Ovary (tissue), 3 donors: Measurements from ENCODE around the gene SELENOV.

Source experiments
- POLR2A ChIP-seq: fragments of 450-650 bp; IDR thresholded peaks from one replicate; pipeline ENCODE4 v1.6.1; 2017; ENCODE audit warnings: antibody characterized with exemption, mild to moderate bottlenecking, moderate library complexity
- TF ChIP-seq, protein P1 (sequence below), 3 donors: fragments of 450-650 bp in 2 of 3; fragments of 200-600 bp in 1 of 3; IDR thresholded peaks; one replicate each; pipeline versions ENCODE4 v1.5.1 to v1.8.0; 2016 to 2022; ENCODE audit warnings: antibody characterized with exemption in 3 of 3, mild to moderate bottlenecking in 1 of 3
- donor health status: DM: no; HTN: no; CAD: no.

DNA sequence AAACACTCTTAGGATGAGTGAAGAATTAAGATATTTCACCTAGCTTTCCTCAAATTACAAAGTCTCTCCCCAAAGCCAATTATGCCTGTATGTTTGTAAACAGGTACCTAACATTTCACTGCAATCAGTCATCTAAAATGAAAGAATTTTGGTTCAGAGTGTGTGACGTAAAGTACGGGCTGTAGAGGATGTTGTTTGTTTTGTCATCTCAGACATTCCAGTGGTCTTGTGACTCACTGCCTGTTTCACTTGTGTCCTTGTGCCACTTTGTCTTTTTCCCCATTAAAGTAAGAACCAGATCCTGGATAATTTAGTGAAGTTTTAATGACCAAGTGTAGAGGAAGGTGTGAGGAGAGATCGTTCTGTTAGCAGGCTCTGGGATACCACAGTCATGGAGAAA, 53.7 kb downstream of the SELENOV start:
- TF ChIP-seq, protein P1, sequence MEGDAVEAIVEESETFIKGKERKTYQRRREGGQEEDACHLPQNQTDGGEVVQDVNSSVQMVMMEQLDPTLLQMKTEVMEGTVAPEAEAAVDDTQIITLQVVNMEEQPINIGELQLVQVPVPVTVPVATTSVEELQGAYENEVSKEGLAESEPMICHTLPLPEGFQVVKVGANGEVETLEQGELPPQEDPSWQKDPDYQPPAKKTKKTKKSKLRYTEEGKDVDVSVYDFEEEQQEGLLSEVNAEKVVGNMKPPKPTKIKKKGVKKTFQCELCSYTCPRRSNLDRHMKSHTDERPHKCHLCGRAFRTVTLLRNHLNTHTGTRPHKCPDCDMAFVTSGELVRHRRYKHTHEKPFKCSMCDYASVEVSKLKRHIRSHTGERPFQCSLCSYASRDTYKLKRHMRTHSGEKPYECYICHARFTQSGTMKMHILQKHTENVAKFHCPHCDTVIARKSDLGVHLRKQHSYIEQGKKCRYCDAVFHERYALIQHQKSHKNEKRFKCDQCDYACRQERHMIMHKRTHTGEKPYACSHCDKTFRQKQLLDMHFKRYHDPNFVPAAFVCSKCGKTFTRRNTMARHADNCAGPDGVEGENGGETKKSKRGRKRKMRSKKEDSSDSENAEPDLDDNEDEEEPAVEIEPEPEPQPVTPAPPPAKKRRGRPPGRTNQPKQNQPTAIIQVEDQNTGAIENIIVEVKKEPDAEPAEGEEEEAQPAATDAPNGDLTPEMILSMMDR (IDR thresholded peaks at IDR 0.05) = no peak
- TF ChIP-seq POLR2A = no peak
